ENCODE measurements around the gene MYPN.

Gene MYPN

GRCh38 chr10:68135922-68136792 lies 26.9 kb downstream of the MYPN start:
- Histone ChIP-seq H3K36me3 (ENCODE audit: control insufficient read depth, insufficient read depth, low read length, severe bottlenecking) (no peaks in the 10 kb centered on the region), H3K4me1 (ENCODE audit: control insufficient read depth, insufficient read depth, low read length) (peaks cover 26% of the 10 kb centered on the region), H3K9ac (ENCODE audit: low read length) (peak overlapping the region; percentile 35), H3K27me3 (replicated peaks; ENCODE audit: control insufficient read depth, insufficient read depth, low read length) (no peaks in the 10 kb centered on the region), H3K9me3 (ENCODE audit: control insufficient read depth, low read length) (no peaks in the 10 kb centered on the region), H3K4me3 (ENCODE audit: low read length) (peak overlapping the region; percentile 57)
- peak; percentile 71 for DNase-seq (ENCODE audit: low read depth)

- H3K9ac ChIP-seq (ENCODE audit: low read length): peak overlapping the region; percentile 35
- no peaks in the 10 kb centered on the region for H3K9me3 ChIP-seq (ENCODE audit: control insufficient read depth, low read length)
- peak; percentile 40 for DNase-seq (ENCODE audit: low read depth)
- H3K27me3 ChIP-seq (replicated peaks; ENCODE audit: control insufficient read depth, insufficient read depth, low read length): no peaks in the 10 kb centered on the region
- no peak overlapping the region for H3K4me3 ChIP-seq (ENCODE audit: low read length)
- peaks cover 26% of the 10 kb centered on the region for H3K4me1 ChIP-seq (ENCODE audit: control insufficient read depth, insufficient read depth, low read length)
- H3K36me3 ChIP-seq (ENCODE audit: control insufficient read depth, insufficient read depth, low read length, severe bottlenecking): no peaks in the 10 kb centered on the region
These were observed 27.9 kb downstream of the MYPN start for GRCh38 chr10:68137171-68137570.

GRCh38 chr10:68138526-68138925 lies 29.2 kb downstream of the MYPN start:
- Histone ChIP-seq H3K9ac (ENCODE audit: low read length) (no peak overlapping the region), H3K4me3 (ENCODE audit: low read length) (no peak overlapping the region), H3K4me1 (ENCODE audit: control insufficient read depth, insufficient read depth, low read length) (peaks cover 26% of the 10 kb centered on the region), H3K27me3 (replicated peaks; ENCODE audit: control insufficient read depth, insufficient read depth, low read length) (no peaks in the 10 kb centered on the region), H3K9me3 (ENCODE audit: control insufficient read depth, low read length) (no peaks in the 10 kb centered on the region), H3K36me3 (ENCODE audit: control insufficient read depth, insufficient read depth, low read length, severe bottlenecking) (no peaks in the 10 kb centered on the region)
- DNase-seq (ENCODE audit: low read depth): no peak

- H3K9ac ChIP-seq (ENCODE audit: low read length): no peak overlapping the region
- H3K4me3 ChIP-seq (ENCODE audit: low read length): no peak overlapping the region
- DNase-seq (ENCODE audit: low read depth): no peak
- H3K27me3 ChIP-seq (replicated peaks; ENCODE audit: control insufficient read depth, insufficient read depth, low read length): no peaks in the 10 kb centered on the region
- H3K36me3 ChIP-seq (ENCODE audit: control insufficient read depth, insufficient read depth, low read length, severe bottlenecking): no peaks in the 10 kb centered on the region
- H3K4me1 ChIP-seq (ENCODE audit: control insufficient read depth, insufficient read depth, low read length): peaks cover 26% of the 10 kb centered on the region
- H3K9me3 ChIP-seq (ENCODE audit: control insufficient read depth, low read length): no peaks in the 10 kb centered on the region
These were observed 30.4 kb downstream of the MYPN start for GRCh38 chr10:68139448-68140272.

GRCh38 chr10:68142761-68143160 lies 33.5 kb downstream of the MYPN start:
- no peak overlapping the region for H3K4me3 ChIP-seq (ENCODE audit: low read length)
- no peaks in the 10 kb centered on the region for H3K36me3 ChIP-seq (ENCODE audit: control insufficient read depth, insufficient read depth, low read length, severe bottlenecking)
- no peaks in the 10 kb centered on the region for H3K27me3 ChIP-seq (replicated peaks; ENCODE audit: control insufficient read depth, insufficient read depth, low read length)
- no peak for DNase-seq (ENCODE audit: low read depth)
- H3K4me1 ChIP-seq (ENCODE audit: control insufficient read depth, insufficient read depth, low read length): no peaks in the 10 kb centered on the region
- no peak overlapping the region for H3K9ac ChIP-seq (ENCODE audit: low read length)
- H3K9me3 ChIP-seq (ENCODE audit: control insufficient read depth, low read length): no peaks in the 10 kb centered on the region

GRCh38 chr10:68144709-68145108 lies 35.4 kb downstream of the MYPN start:
- no peak for DNase-seq (ENCODE audit: low read depth)
- H3K27me3 ChIP-seq (replicated peaks; ENCODE audit: control insufficient read depth, insufficient read depth, low read length): no peaks in the 10 kb centered on the region
- no peaks in the 10 kb centered on the region for H3K36me3 ChIP-seq (ENCODE audit: control insufficient read depth, insufficient read depth, low read length, severe bottlenecking)
- H3K4me1 ChIP-seq (ENCODE audit: control insufficient read depth, insufficient read depth, low read length): no peaks in the 10 kb centered on the region
- H3K9me3 ChIP-seq (ENCODE audit: control insufficient read depth, low read length): no peaks in the 10 kb centered on the region
- H3K4me3 ChIP-seq (ENCODE audit: low read length): no peak overlapping the region
- H3K9ac ChIP-seq (ENCODE audit: low read length): no peak overlapping the region

- no peaks in the 10 kb centered on the region for H3K27me3 ChIP-seq (replicated peaks; ENCODE audit: control insufficient read depth, insufficient read depth, low read length)
- no peaks in the 10 kb centered on the region for H3K9me3 ChIP-seq (ENCODE audit: control insufficient read depth, low read length)
- H3K4me3 ChIP-seq (ENCODE audit: low read length): no peak overlapping the region
- no peak for DNase-seq (ENCODE audit: low read depth)
- no peaks in the 10 kb centered on the region for H3K36me3 ChIP-seq (ENCODE audit: control insufficient read depth, insufficient read depth, low read length, severe bottlenecking)
- H3K9ac ChIP-seq (ENCODE audit: low read length): no peak overlapping the region
- H3K4me1 ChIP-seq (ENCODE audit: control insufficient read depth, insufficient read depth, low read length): no peaks in the 10 kb centered on the region
These were observed 36.4 kb downstream of the MYPN start for GRCh38 chr10:68145705-68146104.

GRCh38 chr10:68146133-68146532 lies 36.8 kb downstream of the MYPN start:
- Histone ChIP-seq H3K27me3 (replicated peaks; ENCODE audit: control insufficient read depth, insufficient read depth, low read length) (no peaks in the 10 kb centered on the region), H3K36me3 (ENCODE audit: control insufficient read depth, insufficient read depth, low read length, severe bottlenecking) (no peaks in the 10 kb centered on the region), H3K9ac (ENCODE audit: low read length) (no peak overlapping the region), H3K9me3 (ENCODE audit: control insufficient read depth, low read length) (no peaks in the 10 kb centered on the region), H3K4me3 (ENCODE audit: low read length) (no peak overlapping the region), H3K4me1 (ENCODE audit: control insufficient read depth, insufficient read depth, low read length) (no peaks in the 10 kb centered on the region)
- DNase-seq (ENCODE audit: low read depth): no peak

GRCh38 chr10:68151453-68151852 lies 42.2 kb downstream of the MYPN start:
- Histone ChIP-seq H3K27me3 (replicated peaks; ENCODE audit: control insufficient read depth, insufficient read depth, low read length) (no peaks in the 10 kb centered on the region), H3K4me1 (ENCODE audit: control insufficient read depth, insufficient read depth, low read length) (peaks cover 30% of the 10 kb centered on the region), H3K9ac (ENCODE audit: low read length) (no peak overlapping the region), H3K9me3 (ENCODE audit: control insufficient read depth, low read length) (no peaks in the 10 kb centered on the region), H3K36me3 (ENCODE audit: control insufficient read depth, insufficient read depth, low read length, severe bottlenecking) (no peaks in the 10 kb centered on the region), H3K4me3 (ENCODE audit: low read length) (no peak overlapping the region)
- no peak for DNase-seq (ENCODE audit: low read depth)

- H3K4me1 ChIP-seq (ENCODE audit: control insufficient read depth, insufficient read depth, low read length): peaks cover 39% of the 10 kb centered on the region
- H3K27me3 ChIP-seq (replicated peaks; ENCODE audit: control insufficient read depth, insufficient read depth, low read length): no peaks in the 10 kb centered on the region
- peak; percentile 92 for DNase-seq (ENCODE audit: low read depth)
- peak overlapping the region; percentile 5 for H3K4me3 ChIP-seq (ENCODE audit: low read length)
- H3K36me3 ChIP-seq (ENCODE audit: control insufficient read depth, insufficient read depth, low read length, severe bottlenecking): no peaks in the 10 kb centered on the region
- peak overlapping the region; percentile 30 for H3K9ac ChIP-seq (ENCODE audit: low read length)
- no peaks in the 10 kb centered on the region for H3K9me3 ChIP-seq (ENCODE audit: control insufficient read depth, low read length)
These were observed 44.4 kb downstream of the MYPN start for GRCh38 chr10:68153473-68154210.

- H3K9me3 ChIP-seq (ENCODE audit: control insufficient read depth, low read length): no peaks in the 10 kb centered on the region
- no peaks in the 10 kb centered on the region for H3K27me3 ChIP-seq (replicated peaks; ENCODE audit: control insufficient read depth, insufficient read depth, low read length)
- peak overlapping the region; percentile 24 for H3K9ac ChIP-seq (ENCODE audit: low read length)
- H3K4me1 ChIP-seq (ENCODE audit: control insufficient read depth, insufficient read depth, low read length): peaks cover 39% of the 10 kb centered on the region
- DNase-seq (ENCODE audit: low read depth): peak; percentile 34
- H3K36me3 ChIP-seq (ENCODE audit: control insufficient read depth, insufficient read depth, low read length, severe bottlenecking): no peaks in the 10 kb centered on the region
- peak overlapping the region; percentile 5 for H3K4me3 ChIP-seq (ENCODE audit: low read length)
These were observed 44.9 kb downstream of the MYPN start for GRCh38 chr10:68154211-68154497.

All from adipocyte (in vitro differentiated cells).